HG03175 (cell line): Measurements from ENCODE around the gene TBC1D1.

ENCODE experiments used
- ATAC-seq: cut with Tn5 transposase; IDR thresholded peaks from one replicate; pipeline ENCODE4 v1.9.1; 2021; ENCODE audit warnings: mild to moderate bottlenecking, moderate library complexity; ENCODE audit not compliant: unreplicated experiment

TBC1D1 gene

GRCh38 chr4:38137080-38137479 is 246.2 kb downstream of the TBC1D1 start:
- ATAC-seq: no peak

GRCh38 chr4:38138363-38138762 is 247.5 kb downstream of the TBC1D1 start:
- ATAC-seq: no peak

DNA sequence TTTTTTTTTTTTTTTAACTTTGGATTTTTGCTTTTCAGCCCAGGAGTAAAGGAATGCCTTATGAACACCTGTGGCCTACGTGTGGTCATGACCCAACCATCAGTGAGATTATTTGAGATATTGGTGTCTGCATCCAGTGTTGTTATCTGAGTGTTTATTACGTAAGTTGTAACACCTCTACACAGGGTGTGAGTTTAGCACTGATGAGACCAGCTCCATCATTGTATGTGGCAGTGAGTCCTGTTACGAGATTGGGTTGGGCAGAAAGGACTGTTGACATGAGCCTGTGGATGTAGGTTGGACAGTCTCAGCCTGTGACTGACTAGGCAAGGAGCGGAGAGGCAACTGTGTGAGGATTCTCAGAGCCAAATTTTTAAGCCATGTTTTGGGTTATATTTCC is 248.3 kb downstream of the TBC1D1 start:
- ATAC-seq: no peak

- no peak for ATAC-seq
Observed at GRCh38 chr4:38140643-38141203, 249.8 kb downstream of the TBC1D1 start.

DNA sequence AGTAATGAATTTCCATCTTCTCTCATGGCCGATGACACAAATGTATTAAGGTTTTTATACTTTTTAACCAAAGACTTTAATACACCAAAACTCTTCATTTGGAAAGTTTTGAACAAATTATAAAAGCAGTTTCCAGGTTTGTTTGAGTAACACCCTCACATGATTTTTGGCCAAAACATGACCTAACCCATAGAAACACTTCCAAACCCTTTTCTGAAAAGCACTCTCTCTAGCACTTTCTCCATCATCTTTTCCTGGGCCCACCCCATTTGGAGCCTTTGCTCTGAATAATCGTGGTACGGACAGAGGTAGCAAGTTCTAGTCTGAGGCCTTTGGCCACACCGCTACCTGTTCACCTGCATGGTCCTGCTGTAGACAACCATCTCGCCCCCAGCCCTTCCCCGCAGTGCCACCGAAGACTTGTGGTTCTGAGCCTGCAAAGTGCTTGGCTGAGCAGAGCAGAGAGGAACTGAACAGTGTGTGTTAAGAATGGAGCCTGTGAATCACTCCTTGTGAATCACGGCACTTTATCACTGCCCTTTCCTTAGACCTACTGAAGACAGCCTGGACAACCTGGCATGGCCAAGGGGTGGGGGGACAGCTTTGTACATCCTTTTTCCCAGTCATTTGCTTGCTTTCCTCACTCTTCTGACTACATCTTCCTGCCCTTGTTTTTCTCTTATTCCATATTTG is 251.1 kb downstream of the TBC1D1 start:
- ATAC-seq: no peak

DNA sequence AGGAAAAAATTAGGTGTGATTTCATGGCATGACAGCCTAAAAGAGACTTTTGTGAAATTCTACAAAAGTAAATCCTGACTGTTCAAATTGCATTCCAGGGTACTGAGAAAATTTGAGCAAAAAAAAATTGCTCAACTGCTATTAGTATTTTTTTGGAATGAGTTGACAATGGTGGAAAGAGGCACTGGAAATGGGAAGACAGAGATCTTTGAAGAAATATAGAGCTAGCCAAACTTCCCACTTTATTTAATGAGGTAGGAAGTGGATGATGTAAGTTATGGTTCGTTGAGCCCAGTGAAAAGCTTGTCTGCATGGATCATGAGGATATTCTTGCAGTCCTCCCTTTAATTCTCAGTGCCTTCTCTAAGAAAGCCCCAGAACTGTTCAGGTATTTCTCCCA is 253.1 kb downstream of the TBC1D1 start:
- no peak for ATAC-seq

DNA sequence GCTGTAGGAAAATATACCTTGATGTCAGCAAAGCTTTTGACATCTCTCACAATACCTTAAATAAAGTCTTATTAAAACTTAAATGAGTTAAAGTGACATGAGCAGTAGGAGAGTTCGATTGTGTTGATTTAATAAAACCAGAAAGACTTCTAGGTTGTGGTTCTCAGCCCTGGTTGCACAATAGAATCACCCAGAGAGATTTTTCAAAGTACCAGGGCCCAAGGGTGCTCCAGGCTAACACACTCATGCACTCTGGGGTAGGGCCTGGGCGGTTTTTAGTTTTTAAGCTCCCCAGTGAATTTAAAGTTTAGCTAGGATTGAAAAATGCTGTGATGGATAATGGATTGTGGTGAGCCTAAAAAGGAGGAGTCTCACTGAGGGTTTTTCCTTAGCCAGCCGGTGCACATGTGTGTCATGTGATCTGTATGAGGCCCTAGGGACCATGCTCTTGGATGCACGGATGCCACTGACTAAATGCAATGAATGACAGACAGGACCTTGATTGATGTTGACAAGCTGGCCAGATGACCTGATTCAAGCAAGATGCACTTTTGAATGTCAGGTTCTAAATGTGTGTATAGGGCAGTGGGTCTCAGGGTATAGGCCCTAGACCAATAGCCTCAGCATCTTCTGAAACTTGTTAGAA is 254.3 kb downstream of the TBC1D1 start:
- ATAC-seq: no peak

DNA sequence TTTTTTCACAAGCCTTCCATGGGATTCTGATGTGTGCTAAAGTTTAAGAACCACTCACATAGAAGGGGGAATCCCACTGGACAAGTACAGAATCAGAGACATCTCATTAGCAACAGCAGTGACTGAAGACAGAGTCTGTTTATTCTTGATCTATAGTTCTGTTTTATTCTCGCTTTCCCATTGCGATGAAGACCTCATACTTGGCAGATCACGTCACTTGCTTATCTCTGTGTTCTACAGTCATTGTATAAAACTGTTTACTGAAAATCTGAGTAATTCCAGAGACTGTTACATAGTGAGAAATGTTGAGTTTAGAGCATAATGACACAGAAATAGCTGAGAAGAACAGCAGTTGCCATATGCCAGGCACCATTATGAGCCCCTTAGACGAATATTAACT is 254.9 kb downstream of the TBC1D1 start:
- no peak for ATAC-seq

DNA sequence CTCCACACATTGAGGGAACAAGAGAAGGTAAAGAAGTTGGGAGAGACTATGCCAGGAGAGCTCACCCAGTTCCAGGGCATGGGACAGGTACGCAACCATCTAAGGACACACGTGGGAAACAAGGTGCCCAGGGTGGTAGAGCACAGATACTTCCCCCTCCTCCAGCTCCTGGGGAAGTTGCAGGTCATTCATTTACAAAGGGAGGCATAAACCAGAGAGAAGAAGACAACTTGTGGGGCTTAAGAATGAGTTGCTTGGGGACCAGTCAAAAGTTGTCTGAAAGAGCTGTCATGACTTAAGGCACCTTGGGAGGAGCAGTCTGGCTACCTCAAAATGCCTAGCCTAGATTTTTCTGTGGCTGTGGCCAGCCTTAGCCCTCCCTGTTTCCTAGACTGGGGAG is 255.5 kb downstream of the TBC1D1 start:
- ATAC-seq: no peak

DNA sequence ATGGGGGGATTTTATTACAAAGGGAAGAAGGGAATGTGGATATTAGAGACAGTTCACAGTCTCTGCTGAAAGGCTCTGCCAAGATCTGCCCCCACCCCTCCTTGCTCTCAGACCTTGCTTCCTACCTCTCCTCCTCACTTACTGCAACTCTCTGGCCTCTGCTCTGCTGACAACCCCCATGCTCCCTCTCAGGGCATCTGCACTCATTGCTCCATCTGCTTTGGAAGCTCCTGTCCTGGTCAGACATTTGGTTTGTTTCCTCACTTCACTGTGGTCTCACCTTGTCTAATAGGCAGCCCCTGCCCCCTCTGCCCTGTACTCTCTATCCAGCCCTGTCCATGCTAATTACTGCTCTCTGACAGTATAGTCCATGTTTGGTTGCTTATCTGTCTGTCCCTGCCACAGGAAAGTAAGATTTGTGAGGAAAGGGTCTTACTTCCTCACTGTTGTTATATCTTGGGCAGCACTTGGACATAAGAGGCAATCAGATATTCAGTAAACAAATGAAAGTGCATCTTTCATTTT is 258.6 kb downstream of the TBC1D1 start:
- ATAC-seq: no peak

- no peak for ATAC-seq
Observed at GRCh38 chr4:38149997-38150671, 259.2 kb downstream of the TBC1D1 start.

GRCh38 chr4:38150766-38151165 is 259.9 kb downstream of the TBC1D1 start:
- no peak for ATAC-seq

DNA sequence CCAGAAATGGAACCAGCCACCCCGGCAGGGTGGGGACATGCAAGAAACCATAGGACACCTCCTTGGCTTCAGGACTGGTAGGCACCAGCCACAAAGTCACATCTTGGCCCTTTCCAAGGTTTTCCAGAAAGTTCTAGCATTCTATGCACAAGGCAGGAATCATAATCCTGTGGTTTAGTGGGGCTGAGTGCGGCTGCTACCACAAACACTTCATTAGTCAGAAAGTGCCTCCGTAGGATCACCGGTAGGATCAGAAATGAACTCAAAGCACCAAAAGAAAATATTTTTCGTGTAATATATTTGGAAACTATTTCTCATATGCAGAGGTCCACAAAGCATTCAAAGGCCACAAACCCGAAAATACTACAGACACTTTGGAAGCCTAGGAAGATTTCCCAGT is 261.0 kb downstream of the TBC1D1 start:
- no peak for ATAC-seq

GRCh38 chr4:38152305-38152704 is 261.4 kb downstream of the TBC1D1 start:
- no peak for ATAC-seq

DNA sequence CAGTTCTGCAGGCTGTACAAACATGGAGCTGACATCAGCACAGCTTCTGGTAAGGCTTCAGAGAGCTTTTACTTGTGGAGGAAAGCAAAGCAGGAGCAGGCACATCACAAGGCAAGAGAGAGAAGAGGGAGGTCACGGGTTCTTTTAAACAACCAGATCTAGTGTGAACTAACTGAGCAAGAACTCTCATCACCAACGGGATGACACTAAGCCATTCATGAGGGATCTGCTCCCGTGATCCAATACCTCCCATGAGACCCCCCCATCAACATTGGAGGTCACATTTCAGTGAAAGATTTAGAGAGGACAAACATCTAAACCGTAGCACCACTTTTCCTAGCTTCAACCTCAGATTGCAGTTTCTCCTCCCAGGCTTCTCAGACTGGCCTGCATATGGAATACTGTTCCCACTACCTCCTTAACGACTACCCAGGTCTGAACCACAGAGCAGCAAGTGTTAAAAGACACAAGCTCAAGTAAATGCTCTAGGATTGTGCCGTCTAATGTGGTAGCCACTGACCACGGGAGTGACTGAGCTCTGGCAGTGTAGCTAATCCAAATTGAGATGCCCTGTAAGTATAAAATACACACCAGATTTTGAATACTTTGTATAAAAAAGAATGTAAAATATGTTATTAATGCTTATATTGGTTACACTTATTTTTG is 262.0 kb downstream of the TBC1D1 start:
- no peak for ATAC-seq

GRCh38 chr4:38153387-38153760 is 262.5 kb downstream of the TBC1D1 start:
- no peak for ATAC-seq

- ATAC-seq: no peak
Observed at GRCh38 chr4:38154252-38154651, 263.4 kb downstream of the TBC1D1 start.

- no peak for ATAC-seq
Observed at GRCh38 chr4:38154681-38155588, 264.1 kb downstream of the TBC1D1 start.

DNA sequence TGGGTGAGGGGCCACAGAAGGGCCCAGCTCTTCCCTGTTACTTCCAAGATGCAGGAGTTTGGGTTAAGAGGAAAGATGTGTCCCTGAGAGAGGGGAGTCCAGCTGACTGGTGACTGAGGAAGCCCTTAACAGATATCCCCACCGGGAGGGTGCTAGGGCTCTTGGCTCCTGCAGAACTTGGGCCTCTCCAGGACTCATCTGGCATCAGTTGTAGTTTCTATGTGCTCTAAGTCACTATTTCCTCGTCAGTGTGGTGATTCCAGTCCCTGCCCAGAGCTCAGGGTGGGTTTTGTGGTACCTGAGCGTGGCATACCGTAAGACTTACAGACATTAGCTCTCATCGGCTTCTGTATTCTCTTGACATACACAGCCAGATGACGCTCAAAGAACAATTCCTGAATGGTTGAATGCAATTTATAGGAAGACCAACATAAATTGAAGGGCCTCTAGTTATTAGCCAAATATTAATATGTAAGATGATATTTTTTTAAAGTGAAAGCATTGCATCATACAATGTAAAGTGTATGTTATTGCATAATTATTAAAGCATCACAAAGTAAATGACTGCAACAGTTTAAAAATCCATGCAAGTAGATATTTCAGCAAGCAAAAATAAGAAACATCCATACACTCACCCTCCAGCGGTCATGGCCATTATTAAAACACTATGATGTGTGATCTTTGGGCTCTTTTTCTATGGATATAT is 264.9 kb downstream of the TBC1D1 start:
- no peak for ATAC-seq

GRCh38 chr4:38157592-38157991 is 266.7 kb downstream of the TBC1D1 start:
- ATAC-seq: no peak
